ENCODE measurements around the gene TAS2R60.

DNA sequence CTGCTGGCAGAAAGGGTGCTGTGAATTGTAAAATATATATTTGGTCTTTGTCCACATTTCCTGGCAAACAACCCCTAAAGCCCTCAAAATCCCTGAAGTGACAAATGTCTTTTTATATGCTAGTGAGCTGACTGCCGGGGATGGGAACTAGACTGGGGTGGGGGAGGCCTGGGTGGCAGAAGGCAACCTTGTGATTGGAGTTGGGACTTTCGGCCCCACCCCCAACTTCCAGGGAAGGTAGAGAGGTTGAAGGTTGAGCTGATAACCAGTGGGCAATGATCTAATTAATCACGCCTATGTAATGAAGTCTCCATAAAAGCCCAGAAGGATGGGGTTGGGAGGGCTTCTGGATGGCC lies 37.3 kb upstream of the TAS2R60 start:
- TF ChIP-seq, protein P1, sequence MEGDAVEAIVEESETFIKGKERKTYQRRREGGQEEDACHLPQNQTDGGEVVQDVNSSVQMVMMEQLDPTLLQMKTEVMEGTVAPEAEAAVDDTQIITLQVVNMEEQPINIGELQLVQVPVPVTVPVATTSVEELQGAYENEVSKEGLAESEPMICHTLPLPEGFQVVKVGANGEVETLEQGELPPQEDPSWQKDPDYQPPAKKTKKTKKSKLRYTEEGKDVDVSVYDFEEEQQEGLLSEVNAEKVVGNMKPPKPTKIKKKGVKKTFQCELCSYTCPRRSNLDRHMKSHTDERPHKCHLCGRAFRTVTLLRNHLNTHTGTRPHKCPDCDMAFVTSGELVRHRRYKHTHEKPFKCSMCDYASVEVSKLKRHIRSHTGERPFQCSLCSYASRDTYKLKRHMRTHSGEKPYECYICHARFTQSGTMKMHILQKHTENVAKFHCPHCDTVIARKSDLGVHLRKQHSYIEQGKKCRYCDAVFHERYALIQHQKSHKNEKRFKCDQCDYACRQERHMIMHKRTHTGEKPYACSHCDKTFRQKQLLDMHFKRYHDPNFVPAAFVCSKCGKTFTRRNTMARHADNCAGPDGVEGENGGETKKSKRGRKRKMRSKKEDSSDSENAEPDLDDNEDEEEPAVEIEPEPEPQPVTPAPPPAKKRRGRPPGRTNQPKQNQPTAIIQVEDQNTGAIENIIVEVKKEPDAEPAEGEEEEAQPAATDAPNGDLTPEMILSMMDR (IDR thresholded peaks at IDR 0.05) = no peak
- TF ChIP-seq POLR2A (IDR thresholded peaks at IDR 0.05) = no peak

All from Peyer's patch (tissue), 4 donors.